PC-3 (cell line): ENCODE measurements around the gene RNF169. TPM values are rescaled to one million over a fixed set of nuclear protein-coding genes. Genes with fewer than 3 reads are reported as not detected.

Experiments
- ATAC-seq: fragments of 200-7000 bp; cut with Tn5 transposase; 2 replicates; pipeline ENCODE4 v1.9.1; 2020; ENCODE audit warnings: mild to moderate bottlenecking, moderate library complexity
- BruUV-seq: library from RNA; stranded (reverse); fragments of 400-500 nt; replicated peaks from 2 replicates; lab custom pipeline; 2021; lab: Mats Ljungman, UMichigan
- CTCF ChIA-PET: fragments of 300-600 bp; sonication (Branson Sonifier 250); formaldehyde crosslinking; loops from one replicate; lab custom pipeline; 2022; ENCODE audit warnings: antibody characterized with exemption; lab: Charles Lee
- POLR2A ChIA-PET: fragments of 300-600 bp; sonication (Branson Sonifier 250); formaldehyde crosslinking; loops from one replicate; lab custom pipeline; 2022; ENCODE audit warnings: antibody characterized with exemption; ENCODE audit not compliant: unreplicated experiment; lab: Charles Lee
- DNase-seq: peaks from one replicate; pipeline ENCODE4 v3.0.0-alpha.2; 2015
- H2AFZ ChIP-seq: fragments of 300-600 bp; sonication (generic); 2 replicates; pipeline ENCODE4 v1.6.0; 2016; ENCODE audit warnings: antibody characterized with exemption, low read length
- H3F3A ChIP-seq: fragments of 300-600 bp; sonication (generic); one replicate; pipeline ENCODE4 v1.6.0; 2017; ENCODE audit warnings: antibody characterized with exemption, low read length, control low read depth, mild to moderate bottlenecking; ENCODE audit not compliant: unreplicated experiment
- H3K27ac ChIP-seq: fragments of 300-600 bp; sonication (generic); 2 replicates; pipeline ENCODE4 v1.5.1; 2016; ENCODE audit warnings: mild to moderate bottlenecking, low read length
- H3K27me3 ChIP-seq: fragments of 300-600 bp; sonication (generic); 2 replicates; pipeline ENCODE4 v1.6.1; 2016; ENCODE audit warnings: low read length, mixed read lengths
- H3K36me3 ChIP-seq: fragments of 300-600 bp; sonication (generic); 2 replicates; pipeline ENCODE4 v1.6.1; 2016; ENCODE audit warnings: low read depth, mixed run types, low read length, mixed read lengths
- H3K4me1 ChIP-seq: fragments of 300-600 bp; sonication (generic); 2 replicates; pipeline ENCODE4 v1.5.1; 2016; ENCODE audit warnings: low read length; ENCODE audit not compliant: insufficient read depth
- H3K4me2 ChIP-seq: fragments of 300-600 bp; sonication (generic); 2 replicates; pipeline ENCODE4 v1.6.0; 2016; ENCODE audit warnings: low read length
- H3K4me3 ChIP-seq: fragments of 300-600 bp; sonication (generic); 2 replicates; pipeline ENCODE4 v1.5.1; 2016; ENCODE audit warnings: mild to moderate bottlenecking, low read length, mixed read lengths
- H3K79me2 ChIP-seq: fragments of 300-600 bp; sonication (generic); 2 replicates; pipeline ENCODE4 v1.6.1; 2017; ENCODE audit warnings: low read length, mixed read lengths
- H3K9ac ChIP-seq: fragments of 300-600 bp; sonication (generic); 2 replicates; pipeline ENCODE4 v1.6.0; 2016; ENCODE audit warnings: mild to moderate bottlenecking, low read length
- H3K9me2 ChIP-seq: fragments of 300-600 bp; sonication (generic); replicated peaks from 2 replicates; pipeline ENCODE4 v1.6.1; 2016; ENCODE audit warnings: mixed run types, low read length, mixed read lengths
- H3K9me3 ChIP-seq: fragments of 300-600 bp; sonication (generic); 2 replicates; pipeline ENCODE4 v1.6.1; 2016; ENCODE audit warnings: low read length, mixed read lengths
- H4K20me1 ChIP-seq: fragments of 300-600 bp; sonication (generic); 2 replicates; pipeline ENCODE4 v1.6.1; 2016; ENCODE audit warnings: low read length, mixed read lengths
- CTCF ChIP-seq: fragments of 300-600 bp; sonication (generic); conservative IDR thresholded peaks from 2 replicates; pipeline ENCODE4 v1.5.1; 2017; ENCODE audit warnings: antibody characterized with exemption, low read depth, mild to moderate bottlenecking, low read length
- EZH2 ChIP-seq: fragments of 300-600 bp; sonication (generic); IDR thresholded peaks from one replicate; pipeline ENCODE4 v1.6.1; 2017; ENCODE audit warnings: antibody characterized with exemption, mild to moderate bottlenecking, low read length; ENCODE audit not compliant: unreplicated experiment
- EZH2phosphoT487 ChIP-seq: fragments of 300-600 bp; sonication (generic); IDR thresholded peaks from 2 replicates; pipeline ENCODE4 v1.6.1; 2018; ENCODE audit warnings: mild to moderate bottlenecking, antibody characterized with exemption, low read length, borderline replicate concordance
- intact Hi-C: fragments of 100-400 bp; cut with micrococcal nuclease; formaldehyde crosslinking; loops from 2 replicates; pipeline ENCODE4 v1.9.0; 2023
- total RNA-seq: library from RNA; depleted of rRNA; stranded (reverse); fragments of >200 nt; gene quantifications from 2 replicates; pipeline ENCODE4 v1.2.3, GENCODE V29; 2014

The RNF169 gene
- total RNA-seq, 1 experiment from 2014 or later = 20.4 TPM

DNA sequence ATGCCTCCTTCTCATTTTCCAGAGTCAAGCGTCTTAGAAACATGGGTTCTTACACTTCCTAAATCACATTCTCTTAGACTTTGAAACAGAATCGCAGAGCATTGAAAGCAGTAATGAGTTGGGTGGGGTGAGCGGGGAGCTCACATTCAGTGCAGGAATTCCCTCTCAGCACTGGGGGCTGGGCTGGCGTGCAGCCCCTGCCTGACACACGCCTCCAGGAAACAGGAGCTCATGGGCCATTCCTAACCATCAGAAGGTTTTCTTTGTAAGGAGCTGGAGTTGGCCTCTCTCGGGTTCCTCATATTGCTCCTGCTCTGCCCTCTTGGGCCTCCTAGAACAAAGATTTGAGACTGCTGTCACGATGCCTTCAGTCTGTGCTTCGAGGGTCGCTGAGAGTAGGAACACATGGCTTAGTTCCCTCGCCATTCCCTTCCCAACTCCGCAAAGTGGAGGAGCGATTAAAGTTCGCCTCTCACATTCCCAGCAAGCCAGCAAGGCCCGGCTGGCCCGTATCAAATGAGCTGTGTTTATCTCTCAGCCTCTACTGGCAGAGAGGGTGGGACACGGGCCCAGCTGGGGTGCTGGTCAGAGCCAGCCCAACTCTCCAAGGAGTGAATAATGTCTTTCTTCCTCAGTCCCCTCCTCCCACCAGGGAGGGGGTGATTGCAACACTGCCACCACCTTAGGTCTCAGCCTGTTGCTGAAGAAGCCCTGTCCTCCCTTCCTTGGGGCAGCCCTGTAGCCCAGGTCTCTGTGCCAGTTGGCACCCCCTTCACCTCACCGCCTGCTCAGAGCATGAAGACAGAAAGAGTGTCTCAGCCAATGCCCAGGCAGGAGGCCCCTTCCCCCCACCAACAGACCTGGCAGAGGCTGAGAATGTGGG, 27.8 kb upstream of the RNF169 start:
- CTCF ChIA-PET = interaction anchor here (0.6 kb wide), 1 partner anchor 18 kb away, joined by 3 read pairs; no protein-coding TSS in a partner anchor
- ATAC-seq = no peak
- Histone ChIP-seq H3K9me3 (no peaks in the 10 kb centered on the region), H3K4me1 (no peaks in the 10 kb centered on the region), H3K4me2 (no peak overlapping the region), H3K27ac (no peak overlapping the region), H3K4me3 (no peak overlapping the region), H3F3A (no peaks in the 10 kb centered on the region), H3K27me3 (0 out of 2 replicates have a peak, but pooled peaks cover 5% of the 10 kb centered on the region), H3K9ac (no peak overlapping the region), H3K9me2 (no peaks in the 10 kb centered on the region), H3K36me3 (no peaks in the 10 kb centered on the region), H4K20me1 (no peaks in the 10 kb centered on the region), H2AFZ (no peak overlapping the region), H3K79me2 (no peaks in the 10 kb centered on the region)
- no peak for DNase-seq
- POLR2A ChIA-PET = no interaction called here
- intact Hi-C loops = no loop called here
- TF ChIP-seq CTCF = no peak
- no peak for TF ChIP-seq EZH2
- no peak for TF ChIP-seq EZH2phosphoT487
- BruUV-seq = no TSS peak

- Histone ChIP-seq H3K9ac (no peak overlapping the region), H3K27me3 (0 out of 2 replicates have a peak, but pooled peaks cover 5% of the 10 kb centered on the region), H2AFZ (no peak overlapping the region), H4K20me1 (no peaks in the 10 kb centered on the region), H3F3A (no peaks in the 10 kb centered on the region), H3K27ac (no peak overlapping the region), H3K4me2 (no peak overlapping the region), H3K4me1 (no peaks in the 10 kb centered on the region), H3K36me3 (no peaks in the 10 kb centered on the region), H3K9me2 (no peaks in the 10 kb centered on the region), H3K4me3 (no peak overlapping the region), H3K79me2 (no peaks in the 10 kb centered on the region), H3K9me3 (no peaks in the 10 kb centered on the region)
- intact Hi-C loops = no loop called here
- TF ChIP-seq EZH2 (no peak), CTCF (no peak), EZH2phosphoT487 (no peak)
- DNase-seq (no peak), ATAC-seq (no peak)
- POLR2A ChIA-PET = no interaction called here
- BruUV-seq = no TSS peak
- CTCF ChIA-PET = no interaction called here
These were observed 27.2 kb upstream of the RNF169 start for GRCh38 chr11:74721479-74721835.

GRCh38 chr11:74723511-74723910, 25.1 kb upstream of the RNF169 start:
- intact Hi-C loops = no loop called here
- TF ChIP-seq EZH2 (no peak), CTCF (no peak), EZH2phosphoT487 (no peak)
- no peaks in the 10 kb centered on the region for H3K9me2 ChIP-seq

More at GRCh38 chr11:74723511-74723910, 25.1 kb upstream of the RNF169 start:
- Histone ChIP-seq H2AFZ (no peak overlapping the region), H3F3A (no peaks in the 10 kb centered on the region), H3K27ac (no peak overlapping the region), H3K4me3 (no peak overlapping the region), H3K79me2 (no peaks in the 10 kb centered on the region), H3K36me3 (no peaks in the 10 kb centered on the region), H4K20me1 (no peaks in the 10 kb centered on the region), H3K4me2 (no peak overlapping the region), H3K4me1 (no peaks in the 10 kb centered on the region), H3K9ac (no peak overlapping the region), H3K27me3 (0 out of 2 replicates have a peak, but pooled peaks cover 5% of the 10 kb centered on the region), H3K9me3 (no peaks in the 10 kb centered on the region)
- ChIA-PET POLR2A (no interaction called here), CTCF (interaction anchor here (0.5 kb wide), 1 partner anchor 21 kb away, joined by 3 read pairs; no protein-coding TSS in a partner anchor)
- no TSS peak for BruUV-seq
- ATAC-seq = no peak
- no peak for DNase-seq
